Measurements from ENCODE around the gene NTN4. TPM values are rescaled to one million over a fixed set of nuclear protein-coding genes. Genes with fewer than 3 reads are reported as not detected.
A peak's percentile ranks its signal among the peaks of the same experiment; 100 is the strongest.
"Not testable (repeated sequence)": the region's sequence is repeated elsewhere in the genome, so short reads cannot be mapped to it uniquely, and the experiment has no call there.

NTN4 gene
- total RNA-seq, 5 donors from 2014 or later (not counting 1 experiment from before 2014, with no cell fraction given), result 0.53 to 4.1 (median 1.3) TPM

GRCh38 chr12:95830335-95831089 is 39.9 kb upstream of the NTN4 start:
- ChIA-PET POLR2A (no interaction called here), CTCF (interaction anchor here in 1 of 2 donors (0.6 to 0.7 kb wide), 2 partner anchors 18 to 739 kb away, joined by 3 read pairs; no protein-coding TSS in a partner anchor)
- Mint-ChIP-seq H3K4me3 (no peak overlapping the region), H3K27ac (no peak overlapping the region), H3K9me3 (peaks cover 0 to 3% (median 0%) of the 10 kb centered on the region in 3 donors), H3K27me3 (peaks cover 16 to 29% of the 10 kb centered on the region in 2 donors), H3K4me1 (no peaks in the 10 kb centered on the region), H3K36me3 (no peaks in the 10 kb centered on the region)
- Histone ChIP-seq H3K27ac (ENCODE audit: low read length) (no peak overlapping the region), H3K4me1 (ENCODE audit: control insufficient read depth in 1 of 2, extremely low read depth in 1 of 2, insufficient read depth in 2 of 2, low read length in 2 of 2) (no peaks in the 10 kb centered on the region), H3K36me3 (ENCODE audit: control insufficient read depth in 2 of 2, extremely low read depth in 1 of 2, insufficient read depth in 1 of 2, low read length in 1 of 2) (no peaks in the 10 kb centered on the region), H3K4me3 (ENCODE audit: control insufficient read depth in 1 of 2, extremely low read depth in 1 of 2, low read length in 1 of 2) (no peak overlapping the region), H3K9me3 (no peaks in the 10 kb centered on the region), H3K27me3 (replicated peaks in 1 of 2; ENCODE audit: control insufficient read depth in 2 of 2, extremely low read depth in 1 of 2, insufficient read depth in 2 of 2, low read length in 1 of 2) (peaks cover 0 to 2% of the 10 kb centered on the region in 2 experiments)
- DNase-seq, result no peak
- WGBS (ENCODE audit: insufficient coverage), result 94% methylated on average over 1 of the region's 2 CpGs
- no peak for ATAC-seq (replicated peaks in 1 of 4)

GRCh38 chr12:95829395-95829794 is 38.8 kb upstream of the NTN4 start:
- ATAC-seq (replicated peaks in 1 of 4) (no peak), DNase-seq (no peak)
- H3K4me1 ChIP-seq (ENCODE audit: control insufficient read depth in 1 of 2, extremely low read depth in 1 of 2, insufficient read depth in 2 of 2, low read length in 2 of 2), result no peaks in the 10 kb centered on the region
- Mint-ChIP-seq H3K4me3 (no peak overlapping the region), H3K9me3 (peaks cover 0 to 3% (median 0%) of the 10 kb centered on the region in 3 donors), H3K36me3 (no peaks in the 10 kb centered on the region), H3K4me1 (no peaks in the 10 kb centered on the region), H3K27me3 (peaks cover 16 to 30% of the 10 kb centered on the region in 2 donors), H3K27ac (no peak overlapping the region)
- H3K27me3 ChIP-seq (replicated peaks in 1 of 2; ENCODE audit: control insufficient read depth in 2 of 2, extremely low read depth in 1 of 2, insufficient read depth in 2 of 2, low read length in 1 of 2), result peaks cover 0 to 2% of the 10 kb centered on the region in 2 experiments
- ChIA-PET CTCF (interaction anchor here in 1 of 2 donors (0.6 kb wide), 1 partner anchor 615 kb away, joined by 4 read pairs; no protein-coding TSS in a partner anchor), POLR2A (no interaction called here)
- no peaks in the 10 kb centered on the region for H3K9me3 ChIP-seq
- no peak overlapping the region for H3K27ac ChIP-seq (ENCODE audit: low read length)
- H3K4me3 ChIP-seq (ENCODE audit: control insufficient read depth in 1 of 2, extremely low read depth in 1 of 2, low read length in 1 of 2), result no peak overlapping the region
- H3K36me3 ChIP-seq (ENCODE audit: control insufficient read depth in 2 of 2, extremely low read depth in 1 of 2, insufficient read depth in 1 of 2, low read length in 1 of 2), result no peaks in the 10 kb centered on the region

GRCh38 chr12:95820096-95820703 is 29.6 kb upstream of the NTN4 start:
- ATAC-seq (replicated peaks in 1 of 4) (no peak), DNase-seq (peak in 1 of 35 experiments; percentile 24)

GRCh38 chr12:95815632-95816212 is 25.2 kb upstream of the NTN4 start:
- WGBS (ENCODE audit: insufficient coverage), result no CpG with 5 or more reads among the region's 5 CpGs
- Histone ChIP-seq H3K36me3 (ENCODE audit: control insufficient read depth in 2 of 2, extremely low read depth in 1 of 2, insufficient read depth in 1 of 2, low read length in 1 of 2) (no peaks in the 10 kb centered on the region), H3K4me3 (ENCODE audit: control insufficient read depth in 1 of 2, extremely low read depth in 1 of 2, low read length in 1 of 2) (no peak overlapping the region), H3K27ac (ENCODE audit: low read length) (no peak overlapping the region), H3K9me3 (no peaks in the 10 kb centered on the region), H3K27me3 (replicated peaks in 1 of 2; ENCODE audit: control insufficient read depth in 2 of 2, extremely low read depth in 1 of 2, insufficient read depth in 2 of 2, low read length in 1 of 2) (peaks cover 0 to 13% of the 10 kb centered on the region in 2 experiments), H3K4me1 (ENCODE audit: control insufficient read depth in 1 of 2, extremely low read depth in 1 of 2, insufficient read depth in 2 of 2, low read length in 2 of 2) (no peaks in the 10 kb centered on the region)
- POLR2A ChIA-PET, result no interaction called here
- H3K9me3 Mint-ChIP-seq, result no peaks in the 10 kb centered on the region
- DNase-seq, result peak in 1 of 35 experiments; percentile 17
- no peaks in the 10 kb centered on the region for H3K4me1 Mint-ChIP-seq
- no peak overlapping the region for H3K27ac Mint-ChIP-seq
- no peak for ATAC-seq (replicated peaks in 1 of 4)
- CTCF ChIA-PET, result interaction anchor here in 1 of 2 donors (0.7 to 1.0 kb wide), 2 partner anchors 23 to 699 kb away, joined by 3 read pairs; no protein-coding TSS in a partner anchor
- H3K4me3 Mint-ChIP-seq, result no peak overlapping the region
- H3K36me3 Mint-ChIP-seq, result no peaks in the 10 kb centered on the region
- peaks cover 8 to 22% of the 10 kb centered on the region in 2 donors for H3K27me3 Mint-ChIP-seq

More at GRCh38 chr12:95820096-95820703, 29.6 kb upstream of the NTN4 start:
- no peaks in the 10 kb centered on the region for H3K4me1 Mint-ChIP-seq
- no CpG with 5 or more reads among the region's 1 CpG for WGBS (ENCODE audit: insufficient coverage)
- no peaks in the 10 kb centered on the region for H3K36me3 ChIP-seq (ENCODE audit: control insufficient read depth in 2 of 2, extremely low read depth in 1 of 2, insufficient read depth in 1 of 2, low read length in 1 of 2)
- no peaks in the 10 kb centered on the region for H3K9me3 Mint-ChIP-seq
- H3K4me3 Mint-ChIP-seq, result no peak overlapping the region
- no peaks in the 10 kb centered on the region for H3K36me3 Mint-ChIP-seq
- peaks cover 0 to 7% of the 10 kb centered on the region in 2 experiments for H3K27me3 ChIP-seq (replicated peaks in 1 of 2; ENCODE audit: control insufficient read depth in 2 of 2, extremely low read depth in 1 of 2, insufficient read depth in 2 of 2, low read length in 1 of 2)
- H3K4me3 ChIP-seq (ENCODE audit: control insufficient read depth in 1 of 2, extremely low read depth in 1 of 2, low read length in 1 of 2), result no peak overlapping the region
- no peak overlapping the region for H3K27ac ChIP-seq (ENCODE audit: low read length)
- no peak overlapping the region for H3K27ac Mint-ChIP-seq
- H3K9me3 ChIP-seq, result no peaks in the 10 kb centered on the region
- POLR2A ChIA-PET, result no interaction called here
- no peaks in the 10 kb centered on the region for H3K4me1 ChIP-seq (ENCODE audit: control insufficient read depth in 1 of 2, extremely low read depth in 1 of 2, insufficient read depth in 2 of 2, low read length in 2 of 2)
- CTCF ChIA-PET, result no interaction called here
- H3K27me3 Mint-ChIP-seq, result peaks cover 16 to 19% of the 10 kb centered on the region in 2 donors

- H3K36me3 ChIP-seq (ENCODE audit: control insufficient read depth in 2 of 2, extremely low read depth in 1 of 2, insufficient read depth in 1 of 2, low read length in 1 of 2); H3K4me1 ChIP-seq (ENCODE audit: control insufficient read depth in 1 of 2, extremely low read depth in 1 of 2, insufficient read depth in 2 of 2, low read length in 2 of 2); DNase-seq; CTCF ChIA-PET; H3K27me3 ChIP-seq (replicated peaks in 1 of 2; ENCODE audit: control insufficient read depth in 2 of 2, extremely low read depth in 1 of 2, insufficient read depth in 2 of 2, low read length in 1 of 2); H3K4me3 ChIP-seq (ENCODE audit: control insufficient read depth in 1 of 2, extremely low read depth in 1 of 2, low read length in 1 of 2); H3K9me3 ChIP-seq; H3K9me3 Mint-ChIP-seq; ATAC-seq (replicated peaks in 1 of 4); H3K27ac ChIP-seq (ENCODE audit: low read length); H3K4me1 Mint-ChIP-seq; H3K27ac Mint-ChIP-seq; H3K4me3 Mint-ChIP-seq; H3K36me3 Mint-ChIP-seq: not testable (repeated sequence)
- no CpG with 5 or more reads among the region's 4 CpGs for WGBS (ENCODE audit: insufficient coverage)
- POLR2A ChIA-PET, result interaction anchor here in 1 of 2 donors (0.6 kb wide), 1 partner anchor 344 kb away, joined by 3 read pairs; no protein-coding TSS in a partner anchor
- peaks cover 9 to 15% of the 10 kb centered on the region in 2 donors for H3K27me3 Mint-ChIP-seq
Observed at GRCh38 chr12:95812155-95812554, 21.6 kb upstream of the NTN4 start.

- H3K27me3 ChIP-seq (replicated peaks in 1 of 2; ENCODE audit: control insufficient read depth in 2 of 2, extremely low read depth in 1 of 2, insufficient read depth in 2 of 2, low read length in 1 of 2), result peaks cover 0 to 9% of the 10 kb centered on the region in 2 experiments
- H3K9me3 Mint-ChIP-seq, result no peaks in the 10 kb centered on the region
- no peak for ATAC-seq (replicated peaks in 1 of 4)
- ChIA-PET CTCF (no interaction called here), POLR2A (interaction anchor here (0.5 to 0.6 kb wide), 2 partner anchors 50 to 82 kb away, joined by 4 read pairs; no protein-coding TSS in a partner anchor)
- no peak overlapping the region for H3K27ac ChIP-seq (ENCODE audit: low read length)
- DNase-seq, result no peak
- peaks cover 9 to 16% of the 10 kb centered on the region in 2 donors for H3K27me3 Mint-ChIP-seq
- H3K4me1 Mint-ChIP-seq, result peaks cover 0 to 10% (median 0%) of the 10 kb centered on the region in 3 donors
- H3K27ac Mint-ChIP-seq, result no peak overlapping the region
- H3K36me3 Mint-ChIP-seq, result no peaks in the 10 kb centered on the region
- no peaks in the 10 kb centered on the region for H3K36me3 ChIP-seq (ENCODE audit: control insufficient read depth in 2 of 2, extremely low read depth in 1 of 2, insufficient read depth in 1 of 2, low read length in 1 of 2)
- no peaks in the 10 kb centered on the region for H3K4me1 ChIP-seq (ENCODE audit: control insufficient read depth in 1 of 2, extremely low read depth in 1 of 2, insufficient read depth in 2 of 2, low read length in 2 of 2)
- WGBS (ENCODE audit: insufficient coverage), result no CpG with 5 or more reads among the region's 2 CpGs
- H3K9me3 ChIP-seq, result no peaks in the 10 kb centered on the region
- no peak overlapping the region for H3K4me3 Mint-ChIP-seq
- H3K4me3 ChIP-seq (ENCODE audit: control insufficient read depth in 1 of 2, extremely low read depth in 1 of 2, low read length in 1 of 2), result no peak overlapping the region
Observed at GRCh38 chr12:95810411-95810810, 19.8 kb upstream of the NTN4 start.
